Skeletal muscle tissue (tissue), 4 donors: ENCODE data around the gene RBPJL. TPM values are rescaled to one million over a fixed set of nuclear protein-coding genes. Genes with fewer than 3 reads are reported as not detected.

ENCODE experiments used
- H3K27ac ChIP-seq: one replicate; pipeline ENCODE4 v1.7.0; 2013; ENCODE audit warnings: mild to moderate bottlenecking, low read depth, low read length, inconsistent platforms
- H3K27me3 ChIP-seq, 3 donors: one replicate each; pipeline ENCODE4 v1.7.0; 2013; ENCODE audit warnings: low read length in 3 of 3; ENCODE audit not compliant: control insufficient read depth in 3 of 3, insufficient read depth in 3 of 3
- H3K36me3 ChIP-seq, 3 donors: one replicate each; pipeline ENCODE4 v1.7.0; 2013; ENCODE audit warnings: low read length in 3 of 3; ENCODE audit not compliant: control insufficient read depth in 3 of 3, insufficient read depth in 3 of 3
- H3K4me1 ChIP-seq, 3 donors: one replicate each; pipeline ENCODE4 v1.7.0; 2013; ENCODE audit warnings: low read length in 3 of 3, mild to moderate bottlenecking in 3 of 3; ENCODE audit not compliant: control insufficient read depth in 3 of 3, insufficient read depth in 3 of 3
- H3K4me3 ChIP-seq, 3 donors: one replicate each; pipeline ENCODE4 v1.7.0; 2013; ENCODE audit warnings: low read length in 3 of 3
- H3K9ac ChIP-seq, 3 donors: one replicate each; pipeline ENCODE4 v1.7.0; 2013; ENCODE audit warnings: low read length in 3 of 3, mild to moderate bottlenecking in 3 of 3, moderate library complexity in 2 of 3, low read depth in 1 of 3
- H3K9me3 ChIP-seq, 3 donors: one replicate each; pipeline ENCODE4 v1.7.0; 2013; ENCODE audit warnings: low read length in 3 of 3; ENCODE audit not compliant: control insufficient read depth in 3 of 3
- total RNA-seq: library from RNA; depleted of rRNA; stranded (reverse); fragments of >200 nt; gene quantifications from one replicate; pipeline ENCODE4 v1.2.3, GENCODE V29; 2014
- donor health status: Osteomylitis.

RBPJL gene
- total RNA-seq, 1 donor from 2014 or later: not detected

- H3K4me3 ChIP-seq: no peak overlapping the region
- H3K9me3 ChIP-seq: no peaks in the 10 kb centered on the region
- H3K27me3 ChIP-seq: peaks cover under 1 to 12% (median 9%) of the 10 kb centered on the region in 3 donors
Observed at GRCh38 chr20:45275338-45275737, 31.3 kb upstream of the RBPJL start.

DNA sequence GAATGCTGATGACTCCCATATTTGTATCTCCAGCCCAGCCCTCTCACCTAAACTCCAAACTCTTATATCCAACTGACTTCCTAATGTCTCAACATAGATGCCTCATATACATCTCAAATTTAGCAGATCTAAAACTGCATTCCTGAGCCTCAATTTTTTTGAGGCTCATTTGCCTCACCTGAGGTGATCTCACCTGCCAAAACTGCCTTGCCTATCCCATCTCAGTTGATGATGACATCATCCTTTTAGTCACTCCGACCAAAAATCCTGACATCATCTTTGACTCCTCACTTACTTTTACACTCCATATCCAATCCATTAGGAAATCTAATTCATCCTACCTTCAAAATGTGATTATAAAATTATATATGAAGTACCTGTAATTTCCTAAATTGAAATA is 26.6 kb upstream of the RBPJL start:
- no peaks in the 10 kb centered on the region for H3K4me1 ChIP-seq
- no peak overlapping the region for H3K27ac ChIP-seq
- H3K9me3 ChIP-seq: no peaks in the 10 kb centered on the region
- no peaks in the 10 kb centered on the region for H3K36me3 ChIP-seq
- H3K27me3 ChIP-seq: peaks cover 14 to 20% (median 17%) of the 10 kb centered on the region in 3 donors
- no peak overlapping the region for H3K9ac ChIP-seq
- no peak overlapping the region for H3K4me3 ChIP-seq

More at GRCh38 chr20:45275338-45275737, 31.3 kb upstream of the RBPJL start:
- no peak overlapping the region for H3K27ac ChIP-seq
- H3K9ac ChIP-seq: no peak overlapping the region
- no peaks in the 10 kb centered on the region for H3K4me1 ChIP-seq
- H3K36me3 ChIP-seq: no peaks in the 10 kb centered on the region

- peaks cover 11 to 17% (median 14%) of the 10 kb centered on the region in 3 donors for H3K27me3 ChIP-seq
- no peaks in the 10 kb centered on the region for H3K4me1 ChIP-seq
- no peak overlapping the region for H3K4me3 ChIP-seq
- H3K36me3 ChIP-seq: no peaks in the 10 kb centered on the region
- no peak overlapping the region for H3K9ac ChIP-seq
- no peaks in the 10 kb centered on the region for H3K9me3 ChIP-seq
- no peak overlapping the region for H3K27ac ChIP-seq
Observed at GRCh38 chr20:45282700-45283550, 23.7 kb upstream of the RBPJL start.

DNA sequence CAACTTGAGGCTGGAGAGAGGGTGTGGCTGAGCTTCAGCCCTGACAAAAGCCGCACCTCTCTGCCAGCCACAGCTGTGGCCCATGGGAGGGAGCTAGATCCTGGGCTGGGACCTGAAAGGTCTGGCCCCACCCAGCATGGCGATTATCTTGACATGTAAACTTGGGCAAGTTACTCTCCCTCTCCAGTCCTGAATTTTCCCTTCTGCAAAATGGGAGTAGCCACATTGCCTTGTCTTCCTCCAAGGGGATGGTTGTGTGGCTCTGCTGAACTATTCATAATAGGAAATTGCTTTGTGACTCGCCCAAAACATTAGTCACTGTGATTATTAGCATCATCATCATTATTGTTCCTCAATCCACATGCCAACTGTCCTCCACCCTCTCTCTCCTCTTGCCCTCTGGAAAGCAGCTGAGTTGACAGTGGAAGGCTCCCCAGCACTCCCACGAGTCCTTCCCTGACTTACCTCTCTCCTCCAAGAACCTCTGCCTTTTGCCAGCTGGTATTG is 23.0 kb upstream of the RBPJL start:
- Histone ChIP-seq H3K9ac (no peak overlapping the region), H3K27ac (no peak overlapping the region), H3K27me3 (peaks cover 14 to 17% (median 15%) of the 10 kb centered on the region in 3 donors), H3K36me3 (no peaks in the 10 kb centered on the region), H3K4me3 (no peak overlapping the region), H3K4me1 (no peaks in the 10 kb centered on the region), H3K9me3 (no peaks in the 10 kb centered on the region)

DNA sequence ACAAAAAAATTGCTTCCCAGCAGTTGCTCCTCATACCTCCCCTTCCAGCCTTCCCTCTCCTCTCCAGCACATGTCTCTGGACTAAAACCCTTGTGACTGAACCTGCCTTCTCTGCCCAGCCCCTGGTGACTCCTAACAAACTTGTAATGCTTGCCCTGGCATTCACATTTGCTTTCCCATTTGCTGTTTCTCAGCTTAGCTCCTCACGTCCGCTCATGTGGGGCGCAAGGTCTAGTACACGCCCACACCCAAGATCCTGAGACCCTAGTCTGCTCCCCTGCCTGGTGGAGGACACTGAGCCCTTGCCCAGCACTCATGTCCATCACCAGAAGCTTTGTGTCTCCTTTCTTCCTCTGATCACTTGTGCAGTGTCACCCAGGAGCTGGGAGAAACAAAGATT is 18.3 kb upstream of the RBPJL start:
- H3K27ac ChIP-seq: no peak overlapping the region
- no peaks in the 10 kb centered on the region for H3K9me3 ChIP-seq
- H3K4me3 ChIP-seq: no peak overlapping the region
- no peak overlapping the region for H3K9ac ChIP-seq
- peaks cover 7 to 23% (median 17%) of the 10 kb centered on the region in 3 donors for H3K27me3 ChIP-seq
- peaks cover 2 to 9% (median 6%) of the 10 kb centered on the region in 3 donors for H3K4me1 ChIP-seq
- H3K36me3 ChIP-seq: no peaks in the 10 kb centered on the region

GRCh38 chr20:45288860-45289259 is 17.8 kb upstream of the RBPJL start:
- Histone ChIP-seq H3K4me1 (peaks cover 4 to 14% (median 9%) of the 10 kb centered on the region in 3 donors), H3K27ac (no peak overlapping the region), H3K36me3 (no peaks in the 10 kb centered on the region), H3K4me3 (no peak overlapping the region), H3K27me3 (peaks cover 3 to 22% (median 17%) of the 10 kb centered on the region in 3 donors), H3K9me3 (no peaks in the 10 kb centered on the region), H3K9ac (no peak overlapping the region)

- Histone ChIP-seq H3K27ac (no peak overlapping the region), H3K9me3 (no peaks in the 10 kb centered on the region), H3K4me1 (peaks cover 6 to 15% (median 9%) of the 10 kb centered on the region in 3 donors), H3K4me3 (no peak overlapping the region), H3K9ac (no peak overlapping the region), H3K27me3 (peaks cover 6 to 26% (median 25%) of the 10 kb centered on the region in 3 donors), H3K36me3 (no peaks in the 10 kb centered on the region)
Observed at GRCh38 chr20:45289942-45290676, 16.5 kb upstream of the RBPJL start.

- Histone ChIP-seq H3K9me3 (no peaks in the 10 kb centered on the region), H3K36me3 (no peaks in the 10 kb centered on the region), H3K27ac (no peak overlapping the region), H3K9ac (no peak overlapping the region), H3K27me3 (peaks cover 6 to 26% (median 25%) of the 10 kb centered on the region in 3 donors), H3K4me1 (peaks cover 6 to 15% (median 9%) of the 10 kb centered on the region in 3 donors), H3K4me3 (no peak overlapping the region)
Observed at GRCh38 chr20:45290677-45291355, 15.8 kb upstream of the RBPJL start.

DNA sequence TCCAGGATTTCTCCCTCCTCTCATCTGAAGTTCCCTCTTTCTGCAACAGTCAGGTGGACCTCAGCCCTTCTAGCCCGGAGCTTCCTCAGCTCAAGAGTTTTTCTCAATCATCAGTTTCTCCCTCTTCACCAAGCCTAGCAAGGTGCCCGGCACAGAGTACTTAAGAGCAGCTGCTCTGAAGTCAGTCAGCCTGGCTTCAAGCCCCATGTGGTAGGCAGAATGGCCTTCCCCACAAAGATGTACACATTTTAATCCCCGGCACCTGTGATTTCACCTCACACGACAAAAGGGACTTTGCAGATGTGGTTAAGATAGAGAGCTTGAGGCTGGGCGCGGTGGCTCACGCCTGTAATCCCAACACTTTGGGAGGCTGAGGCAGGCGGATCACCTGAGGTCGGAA is 15.1 kb upstream of the RBPJL start:
- no peaks in the 10 kb centered on the region for H3K36me3 ChIP-seq
- no peak overlapping the region for H3K27ac ChIP-seq
- H3K9ac ChIP-seq: no peak overlapping the region
- H3K4me1 ChIP-seq: peaks cover 6 to 15% (median 9%) of the 10 kb centered on the region in 3 donors
- no peak overlapping the region for H3K4me3 ChIP-seq
- no peaks in the 10 kb centered on the region for H3K9me3 ChIP-seq
- peaks cover 6 to 26% (median 25%) of the 10 kb centered on the region in 3 donors for H3K27me3 ChIP-seq
